Cardiac septum (tissue), 1 donor: Measurements from ENCODE around the gene BEND3. TPM values are rescaled to one million over a fixed set of nuclear protein-coding genes. Genes with fewer than 3 reads are reported as not detected.
"Not testable (repeated sequence)": the region's sequence is repeated elsewhere in the genome, so short reads cannot be mapped to it uniquely, and the experiment has no call there.

Source experiments
- DNase-seq: peaks from one replicate; pipeline ENCODE4 v3.0.0-alpha.2; 2020; ENCODE audit warnings: low spot score
- intact Hi-C: fragments of 100-400 bp; cut with DNase I; formaldehyde crosslinking; loops from one replicate; pipeline ENCODE4 v1.14.0; 2022
- total RNA-seq: library from RNA; stranded (reverse); fragmentation: NEBNext Ultra II Directional; extraction: Animal tissue kit (Norgen Biotek cat#: 25700); gene quantifications from one replicate; pipeline ENCODE4 v1.2.1, GENCODE V29; 2021
- donor health status: DM: no; HTN: no; CAD: no.

The BEND3 gene
- total RNA-seq, 1 donor from 2014 or later: 2.1 TPM

GRCh38 chr6:107098436-107099307 is 16.6 kb downstream of the BEND3 start:
- DNase-seq: no peak
- intact Hi-C loops: no loop called here

DNA sequence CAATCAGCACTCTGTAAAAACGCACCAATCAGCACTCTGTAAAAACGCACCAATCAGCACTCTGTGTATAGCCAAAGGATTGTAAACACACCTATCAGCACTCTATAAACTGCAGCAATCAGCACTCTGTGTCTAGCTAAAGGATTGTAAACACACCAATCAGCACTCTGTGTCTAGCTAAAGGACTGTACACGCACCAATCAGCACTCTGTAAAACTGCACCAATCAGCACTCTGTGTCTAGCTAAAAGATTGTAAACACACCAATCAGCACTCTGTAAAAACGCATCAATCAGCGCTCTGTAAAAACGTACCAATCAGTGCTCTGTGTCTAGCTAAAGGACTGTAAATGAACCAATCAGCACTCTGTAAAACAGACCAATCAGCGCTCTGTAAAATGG is 30.9 kb downstream of the BEND3 start:
- DNase-seq, intact Hi-C loops: not testable (repeated sequence)

- intact Hi-C loops: no loop called here
- no peak for DNase-seq
Observed at GRCh38 chr6:107083921-107084320, 31.4 kb downstream of the BEND3 start.

- no peak for DNase-seq
- intact Hi-C loops: no loop called here
Observed at GRCh38 chr6:107083047-107083768, 32.1 kb downstream of the BEND3 start.

DNA sequence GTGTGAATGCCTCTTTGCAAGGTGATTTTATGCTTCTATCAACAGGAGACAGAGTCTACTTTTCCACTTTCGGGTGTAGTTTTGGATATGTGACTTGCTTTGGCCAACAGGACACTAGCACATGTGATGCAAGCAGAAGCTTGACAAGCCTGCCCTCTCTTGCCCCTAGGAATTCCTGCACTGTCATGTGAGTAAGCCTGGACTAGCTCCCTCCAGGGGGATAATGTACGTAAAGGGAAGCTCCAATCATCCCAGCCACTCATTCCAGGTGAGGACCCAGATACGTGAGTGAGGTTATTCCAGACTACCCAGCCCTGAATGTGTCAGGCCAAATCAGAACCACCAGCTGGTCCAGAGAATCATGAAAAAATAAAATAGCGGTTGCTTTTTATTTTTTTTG is 33.3 kb downstream of the BEND3 start:
- intact Hi-C loops: no loop called here
- DNase-seq: no peak

- intact Hi-C loops: no loop called here
- no peak for DNase-seq
Observed at GRCh38 chr6:107080036-107080435, 35.3 kb downstream of the BEND3 start.

DNA sequence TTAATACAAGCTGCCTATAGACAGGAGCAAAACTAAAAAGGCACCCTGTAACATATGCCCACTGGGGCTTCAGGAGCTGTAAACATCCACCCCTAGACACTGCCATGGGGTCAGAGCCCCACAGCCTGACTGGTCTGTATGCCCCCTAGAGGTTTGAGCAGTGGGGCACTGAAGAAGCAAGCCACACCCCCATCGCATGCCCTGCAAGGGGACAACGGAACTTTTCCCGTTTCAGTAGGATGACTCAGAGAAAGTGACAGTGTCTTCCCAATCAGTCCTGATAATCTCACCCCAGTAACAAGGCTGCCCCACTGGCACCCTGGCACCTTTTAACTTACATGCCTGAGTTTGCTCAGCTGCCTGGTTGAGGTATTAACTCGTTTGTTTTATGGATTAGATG is 35.9 kb downstream of the BEND3 start:
- intact Hi-C loops: no loop called here
- no peak for DNase-seq

- intact Hi-C loops: no loop called here
Observed at GRCh38 chr6:107077710-107078109, 37.6 kb downstream of the BEND3 start.

DNA sequence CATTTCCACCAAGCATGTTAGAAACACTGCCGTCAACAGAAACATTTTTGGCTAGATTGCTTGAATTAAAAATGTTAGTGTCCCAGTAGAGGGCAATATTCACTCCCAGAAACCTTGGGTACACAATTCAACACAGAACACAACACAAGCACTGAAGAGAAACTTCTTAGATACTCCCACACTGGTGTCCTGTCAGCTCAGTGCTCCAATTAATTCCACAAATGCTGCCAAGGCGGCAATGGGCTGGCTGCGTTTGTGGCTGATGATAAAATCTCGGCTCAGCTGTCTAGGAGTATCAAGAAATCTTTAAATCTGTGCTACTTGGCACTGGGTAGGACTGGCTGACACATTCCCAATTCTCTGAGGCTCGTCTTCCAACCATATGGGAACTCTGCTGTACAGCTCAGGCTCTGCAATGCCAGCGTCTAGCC is 39.3 kb downstream of the BEND3 start:
- DNase-seq: no peak
- intact Hi-C loops: no loop called here

More at GRCh38 chr6:107077710-107078109, 37.6 kb downstream of the BEND3 start:
- DNase-seq: no peak

GRCh38 chr6:107070686-107071085 is 44.6 kb downstream of the BEND3 start:
- intact Hi-C loops: no loop called here
- no peak for DNase-seq

GRCh38 chr6:107069631-107070548 is 45.4 kb downstream of the BEND3 start:
- intact Hi-C loops: no loop called here
- DNase-seq: no peak

- intact Hi-C loops: no loop called here
- no peak for DNase-seq
Observed at GRCh38 chr6:107068691-107069630, 46.4 kb downstream of the BEND3 start.

GRCh38 chr6:107066697-107067659 is 48.3 kb downstream of the BEND3 start:
- DNase-seq: no peak
- intact Hi-C loops: no loop called here

DNA sequence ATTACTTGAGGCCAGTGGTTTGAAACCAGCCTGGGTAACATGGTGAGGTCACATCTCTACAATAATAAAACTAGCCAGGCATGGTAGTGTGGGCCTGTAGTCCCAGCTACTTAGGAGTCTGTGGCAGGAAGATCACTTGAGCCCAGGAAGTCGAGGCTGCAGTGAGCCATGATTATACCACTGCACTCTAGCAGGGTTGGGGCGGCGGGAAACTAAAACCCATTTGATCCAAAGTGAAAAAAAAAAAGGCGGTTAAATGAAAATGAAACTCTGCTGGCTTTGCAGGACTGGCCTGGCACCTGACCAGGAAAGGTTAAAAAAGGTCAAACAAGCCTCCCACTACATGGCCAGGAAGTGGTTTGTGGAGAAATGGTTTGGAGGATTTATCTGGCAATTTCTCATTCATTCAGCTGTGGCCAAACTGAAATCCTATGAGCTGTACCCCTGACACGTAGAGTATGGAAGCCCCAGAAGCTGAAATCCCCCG is 50.7 kb downstream of the BEND3 start:
- intact Hi-C loops: loop anchor here (2.0 kb wide), 1 partner anchor 36 kb away; the partner anchor contains the start of gene MTRES1
- DNase-seq: no peak

- no peak for DNase-seq
- intact Hi-C loops: no loop called here
Observed at GRCh38 chr6:107062691-107063090, 52.6 kb downstream of the BEND3 start.

- DNase-seq: no peak
Observed at GRCh38 chr6:107061125-107062020, 53.9 kb downstream of the BEND3 start.

More at GRCh38 chr6:107061125-107062020, 53.9 kb downstream of the BEND3 start:
- intact Hi-C loops: no loop called here
